Astrocyte (in vitro differentiated cells and primary cell): ENCODE data around the gene NUDT16L1.

Experiments
- CTCF ChIP-seq: IDR thresholded peaks from 2 replicates; pipeline ENCODE4 v1.5.1; 2011; ENCODE audit warnings: low read depth, mild to moderate bottlenecking, inconsistent platforms, low read length, moderate library complexity; ENCODE audit not compliant: insufficient read depth
- EZH2 ChIP-seq: IDR thresholded peaks from 2 replicates; pipeline ENCODE4 v1.6.1; 2012; ENCODE audit warnings: mild to moderate bottlenecking, low read length, inconsistent platforms; ENCODE audit not compliant: insufficient read depth

GRCh38 chr16:4676831-4677230, 16.5 kb upstream of the NUDT16L1 start:
- TF ChIP-seq CTCF (no peak), EZH2 (no peak)
